Measurements from ENCODE around the gene LGR6. TPM values are rescaled to one million over a fixed set of nuclear protein-coding genes. Genes with fewer than 3 reads are reported as not detected.

Gene LGR6
- total RNA-seq, 2 experiments from 2014 or later: 0.08 TPM; not detected in 1

GRCh38 chr1:202361224-202361623 is 167.6 kb downstream of the LGR6 start:
- ATAC-seq (no peak), DNase-seq (no peak)
- Mint-ChIP-seq H3K9me3 (ENCODE audit: insufficient read depth) (no peaks in the 10 kb centered on the region), H3K27me3 (ENCODE audit: low read depth) (no peaks in the 10 kb centered on the region), H3K4me3 (no peak overlapping the region), H3K36me3 (ENCODE audit: low read depth) (no peaks in the 10 kb centered on the region), H3K27ac (no peak overlapping the region), H3K4me1 (ENCODE audit: low read depth) (peaks cover 4% of the 10 kb centered on the region)
- ChIA-PET CTCF (no interaction called here), POLR2A (interaction anchor here (0.8 kb wide), 1 partner anchor 235 kb away, joined by 3 read pairs; no protein-coding TSS in a partner anchor)

GRCh38 chr1:202361701-202362100 is 168.1 kb downstream of the LGR6 start:
- CTCF ChIA-PET: no interaction called here
- Mint-ChIP-seq H3K27me3 (ENCODE audit: low read depth) (no peaks in the 10 kb centered on the region), H3K4me1 (ENCODE audit: low read depth) (peaks cover 4% of the 10 kb centered on the region), H3K36me3 (ENCODE audit: low read depth) (no peaks in the 10 kb centered on the region), H3K4me3 (no peak overlapping the region), H3K27ac (no peak overlapping the region), H3K9me3 (ENCODE audit: insufficient read depth) (no peaks in the 10 kb centered on the region)
- ATAC-seq: no peak
- POLR2A ChIA-PET: interaction anchor here (0.8 kb wide), 1 partner anchor 235 kb away, joined by 3 read pairs; no protein-coding TSS in a partner anchor
- no peak for DNase-seq

GRCh38 chr1:202362212-202362611 is 168.6 kb downstream of the LGR6 start:
- Mint-ChIP-seq H3K4me1 (ENCODE audit: low read depth) (peaks cover 2% of the 10 kb centered on the region), H3K36me3 (ENCODE audit: low read depth) (no peaks in the 10 kb centered on the region), H3K4me3 (no peak overlapping the region), H3K9me3 (ENCODE audit: insufficient read depth) (no peaks in the 10 kb centered on the region), H3K27ac (no peak overlapping the region), H3K27me3 (ENCODE audit: low read depth) (no peaks in the 10 kb centered on the region)
- ATAC-seq (no peak), DNase-seq (no peak)
- POLR2A ChIA-PET: no interaction called here
- CTCF ChIA-PET: no interaction called here

- H3K27ac Mint-ChIP-seq: no peak overlapping the region
- H3K4me1 Mint-ChIP-seq (ENCODE audit: low read depth): peaks cover 2% of the 10 kb centered on the region
- POLR2A ChIA-PET: no interaction called here
- ATAC-seq: no peak
- H3K4me3 Mint-ChIP-seq: no peak overlapping the region
- H3K9me3 Mint-ChIP-seq (ENCODE audit: insufficient read depth): no peaks in the 10 kb centered on the region
- DNase-seq: no peak
- CTCF ChIA-PET: no interaction called here
- no peaks in the 10 kb centered on the region for H3K36me3 Mint-ChIP-seq (ENCODE audit: low read depth)
- no peaks in the 10 kb centered on the region for H3K27me3 Mint-ChIP-seq (ENCODE audit: low read depth)
Observed at GRCh38 chr1:202365092-202365815, 171.7 kb downstream of the LGR6 start.

GRCh38 chr1:202367271-202367670 is 173.7 kb downstream of the LGR6 start:
- H3K4me3 Mint-ChIP-seq: no peak overlapping the region
- no peak overlapping the region for H3K27ac Mint-ChIP-seq
- peaks cover 2% of the 10 kb centered on the region for H3K4me1 Mint-ChIP-seq (ENCODE audit: low read depth)
- ChIA-PET CTCF (no interaction called here), POLR2A (no interaction called here)
- no peaks in the 10 kb centered on the region for H3K36me3 Mint-ChIP-seq (ENCODE audit: low read depth)
- H3K27me3 Mint-ChIP-seq (ENCODE audit: low read depth): no peaks in the 10 kb centered on the region
- no peak for ATAC-seq
- DNase-seq: no peak
- H3K9me3 Mint-ChIP-seq (ENCODE audit: insufficient read depth): no peaks in the 10 kb centered on the region

Other genes with a start within 250 kb of the LGR6 start
- not detected for gene LMOD1, start 247.3 kb upstream of the LGR6 start, total RNA-seq
- 10 to 100 TPM; 51.4 to 54.0 TPM for gene TIMM17A, start 238.3 kb upstream of the LGR6 start, total RNA-seq
- gene RNPEP, start 211.2 kb upstream of the LGR6 start, total RNA-seq: 10 to 100 TPM; 32.0 to 32.2 TPM
- under 1 TPM; 0.42 to 0.55 TPM for gene ELF3, start 183.2 kb upstream of the LGR6 start, total RNA-seq
- gene GPR37L1, start 70.9 kb upstream of the LGR6 start, total RNA-seq: not detected
- 10 to 100 TPM; 39.7 to 42.0 TPM for gene ARL8A, start 49.1 kb upstream of the LGR6 start, total RNA-seq
- gene PTPN7, start 33.2 kb upstream of the LGR6 start, total RNA-seq: 100 to 1,000 TPM; 242 to 255 TPM
- 10 to 100 TPM; 83.4 to 86.0 TPM for gene UBE2T, start 148.1 kb downstream of the LGR6 start, total RNA-seq
- gene PPP1R12B, start 154.9 kb downstream of the LGR6 start, total RNA-seq: 10 to 100 TPM; 21.9 to 24.2 TPM